Posterior cingulate gyrus (tissue), 11 donors: ENCODE measurements around the gene SCN3A.

Experiments used
- DNase-seq, 10 donors: peaks; one replicate each; pipeline versions ENCODE4 v3.0.0 to v3.0.0-alpha.2; 2020 to 2021; ENCODE audit warnings: mixed read lengths in 3 of 10
- intact Hi-C: fragments of 100-400 bp; cut with DNase I; formaldehyde crosslinking; loops from one replicate; pipeline ENCODE4 v1.15.1; 2023

SCN3A gene

DNA sequence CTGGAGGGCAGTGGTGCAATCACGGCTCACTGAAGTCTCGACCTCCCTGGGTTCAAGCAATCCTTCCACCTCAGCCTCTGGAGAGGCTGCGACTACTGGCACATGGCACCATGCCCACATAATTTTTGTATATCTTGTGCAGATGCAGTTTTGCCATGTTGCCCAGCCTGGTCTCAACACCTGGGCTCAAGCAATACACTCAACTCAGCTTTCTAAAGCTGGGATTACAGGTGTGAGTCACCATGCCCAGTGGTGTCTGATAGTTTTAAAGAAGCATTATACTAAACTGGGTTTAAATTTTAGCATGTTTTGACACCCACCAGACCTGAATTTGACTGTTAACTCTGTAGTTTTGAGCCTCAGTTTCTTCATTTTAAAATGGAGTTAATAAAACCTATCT lies 139.1 kb downstream of the SCN3A start:
- DNase-seq, result no peak
- intact Hi-C loops, result no loop called here

DNA sequence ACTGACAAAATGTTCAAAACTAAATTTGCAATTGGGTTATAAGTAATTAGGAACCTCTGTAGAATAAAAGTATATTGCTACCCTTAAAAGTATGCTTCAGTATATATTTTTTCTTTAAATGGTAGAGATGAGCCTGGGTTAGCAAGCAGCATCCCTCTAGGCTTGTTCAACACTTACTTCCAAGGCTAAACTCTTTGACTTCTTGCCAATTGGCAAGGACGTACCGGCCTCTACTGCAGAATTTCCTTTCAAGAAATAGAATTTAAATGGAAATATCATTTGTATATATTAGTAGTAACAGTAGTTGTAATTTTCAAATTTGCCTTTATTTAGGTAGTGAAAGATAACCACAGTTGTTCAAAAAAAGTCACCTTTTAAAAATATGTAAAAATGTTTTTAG lies 143.4 kb downstream of the SCN3A start:
- intact Hi-C loops, result no loop called here
- no peak for DNase-seq

- intact Hi-C loops, result no loop called here
Observed at GRCh38 chr2:165058476-165059265, 145.2 kb downstream of the SCN3A start.

DNA sequence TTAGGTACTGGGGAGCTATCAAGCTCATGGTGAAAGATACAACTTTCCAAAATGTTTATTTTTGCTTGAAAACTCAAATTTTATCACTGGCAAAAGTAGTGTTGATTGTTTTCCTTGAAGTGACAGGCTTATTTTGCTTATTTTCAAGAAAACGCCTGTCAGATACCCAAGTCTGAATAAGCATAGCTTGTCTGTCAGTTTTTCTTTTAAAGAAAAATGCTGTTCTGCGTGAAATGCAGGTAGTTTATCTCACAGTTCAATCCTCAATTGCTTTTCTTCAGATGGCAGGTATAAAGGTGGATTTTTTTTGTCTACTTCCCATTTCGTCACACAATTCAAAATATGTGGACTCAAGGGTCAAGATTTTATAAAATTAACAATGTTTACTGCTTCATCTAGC lies 145.9 kb downstream of the SCN3A start:
- DNase-seq, result no peak
- intact Hi-C loops, result no loop called here

More at GRCh38 chr2:165058476-165059265, 145.2 kb downstream of the SCN3A start:
- no peak for DNase-seq

- DNase-seq, result no peak
- intact Hi-C loops, result no loop called here
Observed at GRCh38 chr2:165057308-165057707, 146.5 kb downstream of the SCN3A start.

GRCh38 chr2:165056564-165056963 lies 147.3 kb downstream of the SCN3A start:
- intact Hi-C loops, result no loop called here
- no peak for DNase-seq

DNA sequence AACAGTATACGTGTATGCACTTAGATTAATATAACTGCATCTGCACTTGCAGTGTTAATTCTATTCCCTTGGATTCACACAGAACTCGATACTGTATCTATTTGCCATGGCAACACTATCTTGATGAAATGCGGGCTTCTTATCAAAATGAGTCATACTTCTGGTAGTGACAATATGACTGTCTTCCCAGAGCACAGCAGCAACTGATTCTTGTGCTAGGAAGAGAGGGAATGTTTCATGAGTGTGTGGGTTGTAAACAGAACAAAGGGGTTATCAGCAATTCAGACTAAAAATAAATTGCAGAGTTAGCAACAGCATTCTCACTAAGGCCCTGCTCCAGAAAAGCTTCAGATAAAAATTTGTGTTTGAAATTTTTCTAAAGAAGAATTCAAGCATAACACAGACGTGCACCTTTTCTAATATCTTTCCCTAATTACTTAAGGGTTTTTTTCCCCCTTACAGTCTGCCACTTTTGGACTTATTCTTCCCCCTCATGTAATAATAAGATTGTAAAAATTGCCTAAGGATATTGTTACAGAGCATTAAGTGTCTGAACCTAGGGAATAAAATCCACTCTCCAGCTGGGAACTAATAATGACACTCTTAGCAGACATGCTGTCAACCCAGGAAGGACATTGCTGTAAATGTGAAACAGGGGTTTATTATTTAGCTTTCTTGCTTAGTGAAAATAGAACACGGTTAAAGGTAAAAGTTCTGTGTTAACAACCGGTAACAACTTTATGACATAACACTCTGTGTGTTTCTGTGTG lies 148.6 kb downstream of the SCN3A start:
- no peak for DNase-seq
- intact Hi-C loops, result no loop called here

GRCh38 chr2:165054652-165055051 lies 149.2 kb downstream of the SCN3A start:
- DNase-seq, result no peak
- intact Hi-C loops, result no loop called here

DNA sequence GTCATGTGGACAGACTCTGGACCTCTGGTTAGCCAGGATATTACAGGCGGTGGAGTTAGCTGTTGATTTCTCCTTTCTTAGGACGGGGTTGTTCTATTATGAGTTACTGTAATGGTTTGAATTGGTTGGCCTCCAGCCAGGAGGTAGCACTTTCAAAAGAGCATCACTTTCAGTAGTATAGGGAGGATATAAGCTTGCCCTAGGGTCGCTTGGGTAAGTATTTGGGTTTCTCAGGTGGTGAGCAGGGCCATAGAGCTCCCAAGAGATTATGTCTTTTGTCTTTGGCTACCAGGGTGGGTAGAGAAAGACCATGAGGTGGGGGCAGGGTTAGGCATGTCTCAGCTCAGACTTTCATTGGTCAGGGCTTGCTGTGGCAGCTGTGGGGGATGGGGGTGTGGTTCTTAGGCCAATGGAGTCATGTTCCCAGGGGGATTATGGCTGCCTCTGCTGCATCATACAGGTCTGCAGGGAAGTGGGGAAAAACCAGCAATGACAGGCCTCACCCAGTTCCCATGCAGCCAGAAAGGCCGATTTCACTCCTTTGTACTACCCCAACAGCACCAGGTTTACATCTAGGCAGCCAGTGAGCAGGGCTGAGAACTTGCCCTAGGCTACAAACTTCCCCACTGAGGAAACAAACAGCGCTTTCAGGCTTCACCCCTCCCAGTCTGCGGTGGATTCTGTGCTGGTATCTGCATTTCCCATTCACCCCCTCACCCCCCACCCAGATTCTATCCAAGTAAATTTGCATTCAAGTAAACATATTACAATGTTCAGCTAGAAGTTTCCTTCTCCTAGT lies 159.1 kb downstream of the SCN3A start:
- no peak for DNase-seq
- intact Hi-C loops, result no loop called here
